Neuron (in vitro differentiated cells): Measurements from ENCODE around the gene SLC9A1.

ENCODE experiments used
- H2AFZ ChIP-seq: one replicate; pipeline ENCODE4 v1.6.1; 2013; ENCODE audit warnings: low read depth, mild to moderate bottlenecking, inconsistent platforms, low read length, moderate library complexity
- H3K27me3 ChIP-seq: one replicate; pipeline ENCODE4 v1.6.1; 2013; ENCODE audit warnings: low read length; ENCODE audit not compliant: insufficient read depth
- H3K36me3 ChIP-seq: one replicate; pipeline ENCODE4 v1.6.1; 2013; ENCODE audit warnings: low read length; ENCODE audit not compliant: insufficient read depth
- H3K4me1 ChIP-seq: one replicate; pipeline ENCODE4 v1.6.1; 2013; ENCODE audit warnings: low read length; ENCODE audit not compliant: insufficient read depth
- H3K4me3 ChIP-seq: 2 replicates; pipeline ENCODE4 v1.5.1; 2013; ENCODE audit warnings: mild to moderate bottlenecking, low read length, moderate library complexity
- H3K9me3 ChIP-seq: one replicate; pipeline ENCODE4 v1.6.1; 2013; ENCODE audit warnings: low read length

Gene SLC9A1

DNA sequence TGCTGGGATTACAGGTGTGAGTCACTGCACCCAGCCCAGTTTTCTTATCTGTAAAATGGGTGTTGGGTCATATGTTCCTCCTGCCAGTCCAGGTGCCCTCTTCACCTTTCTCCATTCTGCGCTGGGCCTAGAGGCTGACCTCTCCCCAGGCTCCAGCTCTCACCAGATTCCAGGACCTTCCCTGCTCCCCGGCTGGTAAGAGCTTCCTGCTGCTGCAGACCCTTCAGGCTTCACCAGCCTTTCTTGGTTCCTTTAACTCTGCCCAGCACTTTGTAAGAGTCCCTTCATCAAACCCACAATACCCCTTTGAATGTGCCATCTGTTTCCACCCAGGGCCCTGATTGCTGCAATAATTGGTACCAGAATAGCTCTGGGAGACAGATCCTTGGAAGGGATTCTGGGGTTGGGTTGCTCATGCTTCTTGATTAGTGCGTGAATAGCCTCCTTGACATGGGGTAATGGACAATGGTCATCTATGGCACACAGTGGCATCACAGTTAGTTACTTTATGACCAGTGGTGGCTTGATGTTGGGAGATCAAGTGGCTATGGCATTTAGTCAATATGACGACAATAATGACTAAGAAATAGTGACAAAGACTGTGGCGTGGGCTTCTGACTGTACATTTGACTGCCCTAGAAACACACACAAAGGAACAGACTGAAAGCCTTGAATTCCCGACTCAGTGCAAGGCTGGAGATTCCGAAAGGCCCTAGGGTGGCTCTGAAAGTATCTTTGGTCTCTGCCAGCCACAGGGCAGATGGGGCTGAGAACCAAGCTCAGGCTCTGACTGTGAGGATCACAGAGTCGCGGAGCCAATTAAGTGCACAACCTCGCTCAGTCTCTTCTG lies 67.3 kb downstream of the SLC9A1 start:
- Histone ChIP-seq H3K4me1 (no peaks in the 10 kb centered on the region), H3K9me3 (no peaks in the 10 kb centered on the region), H2AFZ (no peak overlapping the region), H3K4me3 (no peak overlapping the region), H3K27me3 (no peaks in the 10 kb centered on the region), H3K36me3 (no peaks in the 10 kb centered on the region)

DNA sequence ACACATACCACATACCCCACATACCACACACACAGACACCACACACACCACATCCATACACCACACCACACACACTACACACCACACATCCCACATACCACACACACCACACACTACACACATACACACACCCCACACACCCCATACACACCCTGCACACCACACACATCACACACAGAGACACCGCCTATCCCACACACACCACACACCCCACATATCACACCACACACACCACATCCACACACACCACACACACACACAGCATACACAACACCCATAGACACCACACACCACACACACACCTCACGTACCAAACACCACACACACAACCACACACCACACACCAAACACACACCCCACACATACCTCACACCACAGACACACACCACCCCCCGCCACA lies 68.3 kb downstream of the SLC9A1 start:
- H3K9me3 ChIP-seq: no peaks in the 10 kb centered on the region
- H3K4me3 ChIP-seq: no peak overlapping the region
- no peaks in the 10 kb centered on the region for H3K36me3 ChIP-seq
- no peaks in the 10 kb centered on the region for H3K27me3 ChIP-seq
- no peaks in the 10 kb centered on the region for H3K4me1 ChIP-seq
- no peak overlapping the region for H2AFZ ChIP-seq

DNA sequence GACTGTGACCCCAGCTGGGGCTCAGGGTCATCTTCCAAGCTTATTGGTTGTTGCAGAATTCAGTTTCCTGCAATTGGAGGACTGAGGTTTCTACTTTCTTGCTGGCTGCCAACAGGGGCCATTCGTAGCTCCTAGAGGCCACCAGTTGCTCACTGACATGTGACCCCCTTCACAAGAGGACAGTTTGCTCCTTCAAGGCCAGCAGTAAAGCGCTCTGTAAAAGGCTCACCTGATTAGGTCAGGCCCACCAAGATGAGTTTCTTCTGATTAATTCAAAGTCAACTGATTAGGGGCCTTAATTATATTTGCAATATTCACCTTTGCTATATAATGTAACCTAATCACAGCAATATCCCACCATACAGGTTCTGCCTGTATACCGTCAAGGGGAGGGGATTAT lies 68.9 kb downstream of the SLC9A1 start:
- Histone ChIP-seq H3K9me3 (no peaks in the 10 kb centered on the region), H3K36me3 (no peaks in the 10 kb centered on the region), H3K4me1 (no peaks in the 10 kb centered on the region), H3K4me3 (no peak overlapping the region), H3K27me3 (no peaks in the 10 kb centered on the region), H2AFZ (no peak overlapping the region)

DNA sequence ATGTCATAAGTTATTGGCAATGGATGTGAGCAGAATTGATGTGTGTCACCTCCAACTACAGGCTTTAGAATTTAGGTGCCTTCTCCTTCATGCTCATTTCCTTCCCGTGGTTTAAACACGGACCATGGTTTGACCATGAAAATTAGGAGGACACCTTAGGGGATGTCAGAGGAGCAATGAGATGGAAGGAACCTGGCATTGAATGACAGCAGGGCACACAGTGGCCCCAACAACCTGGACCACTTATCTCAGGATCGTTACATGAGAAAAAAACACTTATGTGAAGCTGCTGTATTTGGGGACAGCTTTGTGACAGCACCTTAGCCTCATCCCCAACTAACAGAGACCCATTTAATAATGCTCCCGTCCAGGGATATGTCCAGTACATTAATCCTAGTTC lies 70.8 kb downstream of the SLC9A1 start:
- no peaks in the 10 kb centered on the region for H3K9me3 ChIP-seq
- no peaks in the 10 kb centered on the region for H3K36me3 ChIP-seq
- H2AFZ ChIP-seq: no peak overlapping the region
- H3K4me1 ChIP-seq: no peaks in the 10 kb centered on the region
- H3K4me3 ChIP-seq: no peak overlapping the region
- no peaks in the 10 kb centered on the region for H3K27me3 ChIP-seq

DNA sequence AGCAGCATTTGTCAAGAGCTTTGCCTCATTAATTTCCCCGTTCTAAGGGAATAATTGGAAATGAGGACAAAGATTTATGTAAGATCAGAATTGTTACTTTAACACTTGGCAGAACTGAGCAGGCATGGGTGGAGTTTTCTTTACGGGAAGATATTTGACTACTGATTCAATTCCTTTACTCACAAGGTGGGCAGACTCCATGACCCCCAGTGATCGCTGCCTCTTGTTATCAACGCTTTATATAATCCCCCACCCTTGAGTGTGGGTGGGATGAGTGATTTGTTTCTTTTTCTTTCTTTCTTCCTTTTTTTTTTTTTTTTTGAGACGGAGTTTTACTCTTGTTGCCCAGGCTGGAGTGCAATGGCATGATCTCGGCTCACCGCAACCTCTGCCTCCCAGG lies 77.0 kb downstream of the SLC9A1 start:
- Histone ChIP-seq H3K4me3 (no peak overlapping the region), H3K27me3 (peaks cover 3% of the 10 kb centered on the region), H3K36me3 (no peaks in the 10 kb centered on the region), H3K9me3 (no peaks in the 10 kb centered on the region), H3K4me1 (no peaks in the 10 kb centered on the region), H2AFZ (no peak overlapping the region)

DNA sequence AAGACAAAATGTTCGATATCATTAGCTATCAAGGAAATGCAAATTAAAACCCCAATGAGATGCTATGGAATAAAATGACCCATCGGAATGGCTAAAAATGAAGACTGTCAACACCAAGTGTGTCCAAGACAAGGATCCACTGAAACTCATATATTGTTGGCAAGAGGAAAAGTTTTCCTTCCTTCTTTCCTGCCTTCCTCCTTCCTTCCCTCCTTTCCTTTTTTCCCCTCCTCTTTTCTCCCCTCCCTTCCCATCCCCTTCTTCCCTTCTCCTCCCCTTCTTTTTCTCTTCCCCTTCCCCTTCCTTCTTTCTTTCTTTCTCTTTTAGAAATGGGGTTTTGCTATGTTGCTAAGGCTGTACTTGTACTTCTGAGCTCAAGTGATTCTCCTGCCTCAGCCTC lies 78.1 kb downstream of the SLC9A1 start:
- no peak overlapping the region for H2AFZ ChIP-seq
- H3K36me3 ChIP-seq: no peaks in the 10 kb centered on the region
- peaks cover under 1% of the 10 kb centered on the region for H3K4me1 ChIP-seq
- no peaks in the 10 kb centered on the region for H3K9me3 ChIP-seq
- peaks cover 3% of the 10 kb centered on the region for H3K27me3 ChIP-seq
- no peak overlapping the region for H3K4me3 ChIP-seq

DNA sequence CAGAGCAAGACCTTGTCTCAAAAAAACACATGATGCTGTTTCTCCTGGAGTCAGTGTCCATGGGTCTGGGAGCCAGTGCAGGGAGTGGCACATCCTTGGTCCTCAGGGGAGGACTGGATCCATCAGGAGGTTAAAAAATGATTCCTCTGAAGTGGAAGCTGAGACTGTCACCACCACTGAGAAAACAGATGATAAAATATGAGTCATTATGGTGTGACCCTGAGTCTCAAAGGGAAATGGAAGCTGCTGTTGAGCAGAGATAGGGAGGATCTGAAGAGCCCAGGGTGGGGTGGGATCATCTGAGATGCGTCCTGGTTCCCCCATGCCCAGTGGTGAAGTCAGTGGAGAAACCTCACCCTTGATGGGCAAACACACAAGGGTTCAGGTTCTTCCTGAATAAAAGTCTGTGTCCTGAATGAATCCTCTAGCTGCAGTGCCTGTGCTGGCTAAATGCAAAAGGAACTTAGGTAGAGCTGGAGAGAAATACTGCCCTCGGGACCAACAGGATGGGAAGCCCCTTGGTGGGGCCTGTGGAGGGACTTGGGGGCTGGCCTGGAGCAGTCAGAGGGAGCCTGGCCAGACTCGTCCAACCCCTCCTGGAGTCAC lies 80.6 kb downstream of the SLC9A1 start:
- Histone ChIP-seq H3K27me3 (peaks cover 3% of the 10 kb centered on the region), H3K36me3 (no peaks in the 10 kb centered on the region), H3K4me1 (peaks cover 17% of the 10 kb centered on the region), H3K4me3 (no peak overlapping the region), H3K9me3 (no peaks in the 10 kb centered on the region), H2AFZ (no peak overlapping the region)

DNA sequence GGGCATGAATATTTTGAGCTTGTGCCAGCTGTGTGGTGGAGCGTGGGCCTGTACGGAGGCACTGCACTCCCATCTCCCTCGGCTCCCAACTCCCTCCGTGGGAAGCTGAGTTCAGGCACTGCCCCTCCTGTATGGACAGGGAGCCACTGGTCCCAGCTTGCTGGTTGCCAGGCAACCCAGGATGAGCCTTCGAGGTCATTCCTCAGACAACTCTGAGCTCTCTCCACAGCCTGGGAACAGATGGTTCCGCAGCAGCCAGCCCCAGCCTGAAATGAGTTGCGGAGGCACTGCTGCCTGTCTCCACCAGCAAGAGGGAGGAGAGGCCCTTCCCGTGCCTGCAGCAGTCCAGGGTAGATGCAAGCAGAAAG lies 83.9 kb downstream of the SLC9A1 start:
- Histone ChIP-seq H3K4me1 (peaks cover 17% of the 10 kb centered on the region), H3K9me3 (no peaks in the 10 kb centered on the region), H2AFZ (peak overlapping the region; percentile 6), H3K36me3 (no peaks in the 10 kb centered on the region), H3K27me3 (no peaks in the 10 kb centered on the region), H3K4me3 (peak overlapping the region; percentile 2)

DNA sequence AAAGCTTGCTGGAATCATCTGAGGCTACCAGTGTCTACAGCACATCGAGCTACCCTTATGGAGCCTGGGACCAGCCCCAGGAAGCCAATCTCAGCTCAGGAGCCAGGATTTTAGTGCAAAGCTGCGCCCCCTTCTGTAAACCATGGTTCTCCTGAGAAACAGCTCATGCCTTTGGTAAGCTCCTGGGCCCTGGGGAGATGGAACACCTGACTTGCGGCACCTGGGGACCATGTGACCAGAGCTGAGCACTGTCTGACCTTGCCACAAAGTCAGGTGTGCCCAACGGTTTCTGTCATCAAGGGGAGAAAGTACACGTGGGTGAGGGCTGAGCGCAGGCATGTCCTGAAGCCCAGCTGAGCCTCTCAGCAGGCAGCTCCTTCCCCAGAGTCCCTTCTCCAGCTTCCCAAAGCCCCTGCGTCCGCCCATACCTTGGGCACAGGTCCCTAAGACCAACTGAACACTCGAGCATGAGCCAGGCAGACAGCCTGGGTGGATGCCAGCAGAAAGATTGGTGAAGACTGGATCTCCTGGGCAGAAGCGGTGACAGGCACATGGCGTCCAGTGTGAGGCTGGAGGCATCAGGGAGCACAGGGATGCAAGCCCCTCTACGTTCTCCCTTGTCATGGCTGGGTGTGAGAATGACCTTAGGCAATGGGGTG lies 84.4 kb downstream of the SLC9A1 start:
- H3K9me3 ChIP-seq: no peaks in the 10 kb centered on the region
- H2AFZ ChIP-seq: peak overlapping the region; percentile 6
- no peak overlapping the region for H3K4me3 ChIP-seq
- H3K27me3 ChIP-seq: no peaks in the 10 kb centered on the region
- H3K4me1 ChIP-seq: peaks cover 17% of the 10 kb centered on the region
- no peaks in the 10 kb centered on the region for H3K36me3 ChIP-seq

DNA sequence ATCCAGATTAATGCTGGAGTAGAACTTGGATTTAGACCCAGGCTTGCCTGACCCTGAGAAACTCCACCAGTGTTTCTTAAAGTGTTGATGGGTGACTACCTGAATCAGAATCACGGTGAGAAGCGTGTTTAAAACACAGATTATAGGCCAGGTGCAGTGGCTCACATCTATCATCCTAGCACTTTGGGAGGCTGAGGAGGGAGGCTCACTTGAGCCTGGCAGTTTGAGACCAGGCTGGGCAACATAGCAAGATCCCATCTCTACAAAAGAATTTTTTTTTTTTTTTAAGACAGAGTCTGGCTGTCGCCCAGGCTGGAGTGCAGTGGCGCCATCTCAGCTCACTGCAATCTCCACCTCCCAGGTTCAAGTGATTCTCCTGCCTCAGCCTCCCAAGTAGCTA lies 86.0 kb downstream of the SLC9A1 start:
- H3K27me3 ChIP-seq: no peaks in the 10 kb centered on the region
- no peak overlapping the region for H3K4me3 ChIP-seq
- H2AFZ ChIP-seq: no peak overlapping the region
- no peaks in the 10 kb centered on the region for H3K9me3 ChIP-seq
- H3K4me1 ChIP-seq: peaks cover 17% of the 10 kb centered on the region
- no peaks in the 10 kb centered on the region for H3K36me3 ChIP-seq

DNA sequence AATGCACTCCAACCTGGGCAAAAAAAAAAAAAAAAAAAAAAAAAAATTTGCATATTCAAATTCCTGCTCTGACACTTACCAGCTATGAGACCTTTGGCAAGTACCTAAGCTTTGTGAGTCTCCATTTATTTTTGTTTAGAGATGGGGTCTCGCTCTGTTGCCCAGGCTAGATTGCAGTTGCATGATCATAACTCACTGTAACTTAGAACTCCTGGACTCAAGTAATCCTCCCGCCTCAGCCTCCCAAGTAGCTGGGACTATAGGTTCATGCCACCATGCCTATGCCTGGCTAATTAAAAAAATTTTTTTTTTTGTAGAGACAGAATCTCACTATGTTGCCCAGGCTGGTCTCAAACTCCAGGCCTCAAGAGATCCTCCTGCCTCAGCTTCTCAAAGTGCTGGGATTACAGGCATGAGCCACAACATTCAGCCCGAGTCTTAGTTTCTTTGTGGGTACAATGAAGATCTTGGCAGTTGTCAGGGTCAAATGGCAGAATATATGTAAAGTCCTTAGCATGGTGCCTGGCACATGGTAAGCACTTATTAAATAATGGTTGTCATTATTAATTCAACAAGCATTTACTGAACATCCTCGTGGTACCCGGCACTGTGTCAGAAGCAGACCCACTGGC lies 88.8 kb downstream of the SLC9A1 start:
- Histone ChIP-seq H3K27me3 (no peaks in the 10 kb centered on the region), H3K9me3 (no peaks in the 10 kb centered on the region), H3K4me3 (no peak overlapping the region), H3K4me1 (peaks cover 9% of the 10 kb centered on the region), H2AFZ (no peak overlapping the region), H3K36me3 (no peaks in the 10 kb centered on the region)

DNA sequence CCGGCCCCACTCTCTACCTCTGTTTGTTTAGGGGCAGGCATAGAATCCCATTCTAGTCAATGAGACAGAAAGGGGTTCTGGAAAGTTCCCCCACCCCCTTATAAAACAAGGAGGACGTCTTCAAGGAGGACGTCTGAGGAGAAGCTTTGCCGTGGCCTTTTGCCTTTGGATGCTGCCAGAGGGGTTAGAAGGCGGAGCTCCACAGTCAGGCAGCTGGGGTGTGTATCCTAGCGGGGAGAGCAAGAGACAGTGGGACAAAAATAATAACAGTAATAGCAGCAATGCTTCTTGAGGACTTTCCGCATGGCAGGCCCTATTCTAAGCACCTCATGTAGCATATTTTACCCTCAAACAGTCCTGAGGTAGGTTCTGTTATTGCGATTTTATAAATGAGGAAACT lies 94.0 kb downstream of the SLC9A1 start:
- no peaks in the 10 kb centered on the region for H3K9me3 ChIP-seq
- H2AFZ ChIP-seq: no peak overlapping the region
- H3K36me3 ChIP-seq: no peaks in the 10 kb centered on the region
- H3K4me3 ChIP-seq: no peak overlapping the region
- H3K27me3 ChIP-seq: peaks cover 20% of the 10 kb centered on the region
- H3K4me1 ChIP-seq: peaks cover 12% of the 10 kb centered on the region
